ENCODE data around the gene CCR8.

CCR8 gene

GRCh38 chr3:39313289-39313688 is 16.2 kb upstream of the CCR8 start (continued):
- TF ChIP-seq ZNF155 (tag by site-specific recombination; IDR thresholded peaks at IDR 0.05) (no peak), OSR2 (tag by site-specific recombination; IDR thresholded peaks at IDR 0.05) (no peak), ZNF514 (tag by site-specific recombination; IDR thresholded peaks at IDR 0.05) (no peak), REST (tag by site-specific recombination; IDR thresholded peaks at IDR 0.05) (no peak), ZNF449 (tag by site-specific recombination; IDR thresholded peaks at IDR 0.05) (no peak), ZNF549 (tag by site-specific recombination; IDR thresholded peaks at IDR 0.05) (no peak), ZBTB6 (tag by site-specific recombination; IDR thresholded peaks at IDR 0.05) (no peak), ZNF777 (tag by site-specific recombination; IDR thresholded peaks at IDR 0.05; ENCODE audit: borderline replicate concordance) (no peak), KLF10 (tag by site-specific recombination; IDR thresholded peaks at IDR 0.05) (no peak), KLF17 (tag by site-specific recombination; IDR thresholded peaks at IDR 0.05) (no peak)

GRCh38 chr3:39315420-39315819 is 14.1 kb upstream of the CCR8 start:
- Histone ChIP-seq H3K4me1 (ENCODE audit: control insufficient read depth, insufficient read depth, low read length) (no peaks in the 10 kb centered on the region), H3K9me3 (ENCODE audit: control insufficient read depth, insufficient read depth, low read depth, low read length) (no peaks in the 10 kb centered on the region), H3K36me3 (ENCODE audit: control insufficient read depth in 2 of 2, insufficient read depth in 1 of 2, low read length in 2 of 2) (no peaks in the 10 kb centered on the region), H3K4me3 (ENCODE audit: low read depth, low read length) (no peak overlapping the region), H3K27ac (ENCODE audit: extremely low read depth, low read depth, low read length) (no peak overlapping the region)
- ChIA-PET POLR2A (no interaction called here), CTCF (interaction anchor here (1.9 kb wide), 1 partner anchor 23 kb away, joined by 4 read pairs; no protein-coding TSS in a partner anchor)
- TF ChIP-seq PRDM4 (tag by site-specific recombination; IDR thresholded peaks at IDR 0.05) (no peak), ZNF677 (tag by site-specific recombination; IDR thresholded peaks at IDR 0.05) (no peak), ZNF10 (tag by site-specific recombination; IDR thresholded peaks at IDR 0.05) (no peak), SP2 (tag by site-specific recombination; IDR thresholded peaks at IDR 0.05) (no peak), ZNF776 (tag by site-specific recombination; IDR thresholded peaks at IDR 0.05; ENCODE audit: borderline replicate concordance) (no peak), PRDM2 (tag by site-specific recombination; IDR thresholded peaks at IDR 0.05; ENCODE audit: borderline replicate concordance) (no peak), ZNF423 (tag by site-specific recombination; IDR thresholded peaks at IDR 0.05) (no peak), ZNF610 (tag by site-specific recombination; IDR thresholded peaks at IDR 0.05; ENCODE audit: borderline replicate concordance) (no peak), PBX3 (CRISPR knock-in tag; IDR thresholded peaks at IDR 0.05) (no peak), ZNF140 (tag by site-specific recombination; IDR thresholded peaks at IDR 0.05) (no peak)

Data from HEK293 (cell line).